SU-DHL-6 (cell line): ENCODE data around the gene PACS2.

ENCODE experiments used
- H2AFZ ChIP-seq: fragments of 200-600 bp; sonication (generic); 2 replicates; pipeline ENCODE4 v1.6.1; 2014; ENCODE audit warnings: low read depth, mild to moderate bottlenecking, moderate library complexity, mixed read lengths, antibody characterized with exemption, low read length; ENCODE audit not compliant: severe bottlenecking
- H3F3A ChIP-seq: fragments of 200-600 bp; shearing (Covaris generic); 2 replicates; pipeline ENCODE4 v1.6.0; 2016; ENCODE audit warnings: antibody characterized with exemption, mild to moderate bottlenecking; ENCODE audit not compliant: insufficient read depth
- H3K27ac ChIP-seq: fragments of 200-600 bp; sonication (generic); 2 replicates; pipeline ENCODE4 v1.5.1; 2016; ENCODE audit warnings: low read depth, mild to moderate bottlenecking, low read length, moderate library complexity, mixed read lengths
- H3K27me3 ChIP-seq: fragments of 200-600 bp; sonication (generic), shearing (Covaris generic); 2 replicates; pipeline ENCODE4 v1.6.0; 2014; ENCODE audit warnings: mild to moderate bottlenecking, low read length
- H3K36me3 ChIP-seq: fragments of 200-600 bp; sonication (generic); 2 replicates; pipeline ENCODE4 v1.6.1; 2014; ENCODE audit warnings: mild to moderate bottlenecking, low read length, mixed read lengths
- H3K4me2 ChIP-seq: fragments of 300-600, 200-600 bp; shearing (Covaris generic), sonication (generic); 2 replicates; pipeline ENCODE4 v1.6.0; 2014; ENCODE audit warnings: low read length, low read depth, mild to moderate bottlenecking; ENCODE audit not compliant: poor library complexity, severe bottlenecking
- H3K4me3 ChIP-seq: fragments of 200-600 bp; sonication (generic); 2 replicates; pipeline ENCODE4 v1.5.1; 2014; ENCODE audit warnings: antibody characterized with exemption, low read length, mild to moderate bottlenecking, mixed read lengths; ENCODE audit not compliant: insufficient read depth, poor library complexity, severe bottlenecking
- H3K79me2 ChIP-seq: fragments of 200-600 bp; sonication (generic); 2 replicates; pipeline ENCODE4 v1.6.1; 2014; ENCODE audit warnings: mild to moderate bottlenecking, low read length, moderate library complexity; ENCODE audit not compliant: insufficient read depth
- H3K9ac ChIP-seq: fragments of 200-600 bp; sonication (generic); 2 replicates; pipeline ENCODE4 v1.7.0; 2014; ENCODE audit warnings: mild to moderate bottlenecking, low read length
- H3K9me2 ChIP-seq: fragments of 200-600 bp; sonication (generic); replicated peaks from 2 replicates; pipeline ENCODE4 v1.6.1; 2014; ENCODE audit warnings: low read length; ENCODE audit not compliant: insufficient read depth
- H3K9me3 ChIP-seq: fragments of 200-600 bp; sonication (generic); 2 replicates; pipeline ENCODE4 v1.6.1; 2014; ENCODE audit warnings: low read length, mixed read lengths; ENCODE audit not compliant: insufficient read depth
- H4K20me1 ChIP-seq: fragments of 200-600 bp; sonication (generic); 2 replicates; pipeline ENCODE4 v1.6.1; 2014; ENCODE audit warnings: low read depth, mild to moderate bottlenecking, antibody characterized with exemption, low read length, moderate library complexity, mixed read lengths
- CTCF ChIP-seq: fragments of 200-600 bp; sonication (generic); IDR thresholded peaks from one replicate; pipeline ENCODE4 v1.5.1; 2017; ENCODE audit warnings: antibody characterized with exemption, mild to moderate bottlenecking, low read length, moderate library complexity; ENCODE audit not compliant: insufficient read depth, poor library complexity, severe bottlenecking
- EZH2phosphoT487 ChIP-seq: fragments of 200-600 bp; sonication (generic), shearing (Covaris generic); conservative IDR thresholded peaks from 2 replicates; pipeline ENCODE4 v1.6.1; 2018; ENCODE audit warnings: mild to moderate bottlenecking, antibody characterized with exemption, low read length, moderate library complexity, mixed read lengths

PACS2 gene

GRCh38 chr14:105430042-105430441, 115.5 kb downstream of the PACS2 start:
- H2AFZ ChIP-seq = no peak overlapping the region
- H3K9me3 ChIP-seq = no peaks in the 10 kb centered on the region; the same call in 1 of the 2 replicates
- H3K79me2 ChIP-seq = peaks cover 93% of the 10 kb centered on the region
- H4K20me1 ChIP-seq = peaks cover 8% of the 10 kb centered on the region; the same call in 1 of the 2 replicates
- H3K36me3 ChIP-seq = peaks cover 8% of the 10 kb centered on the region
- no peak overlapping the region for H3K9ac ChIP-seq
- TF ChIP-seq EZH2phosphoT487 (no peak), CTCF (no peak)
- H3K27ac ChIP-seq = no peak overlapping the region
- no peaks in the 10 kb centered on the region for H3K27me3 ChIP-seq
- no peaks in the 10 kb centered on the region for H3K9me2 ChIP-seq
- no peak overlapping the region for H3K4me3 ChIP-seq
- no peak overlapping the region for H3K4me2 ChIP-seq
- H3F3A ChIP-seq = 0 out of 2 replicates have a peak, but pooled peaks cover under 1% of the 10 kb centered on the region

- Histone ChIP-seq H3K27ac (no peak overlapping the region), H4K20me1 (peaks cover 8% of the 10 kb centered on the region; the same call in 1 of the 2 replicates), H3K36me3 (peaks cover 11% of the 10 kb centered on the region), H3F3A (peaks cover 6% of the 10 kb centered on the region; the same call in 1 of the 2 replicates), H3K9me3 (peaks cover 2% of the 10 kb centered on the region; the same call in 1 of the 2 replicates), H3K9ac (no peak overlapping the region), H2AFZ (no peak overlapping the region), H3K9me2 (no peaks in the 10 kb centered on the region), H3K79me2 (peaks cover 93% of the 10 kb centered on the region), H3K4me2 (no peak overlapping the region), H3K27me3 (no peaks in the 10 kb centered on the region), H3K4me3 (no peak overlapping the region)
- TF ChIP-seq EZH2phosphoT487 (no peak), CTCF (no peak)
Observed at GRCh38 chr14:105430565-105430964, 116.0 kb downstream of the PACS2 start.

GRCh38 chr14:105431256-105431655, 116.7 kb downstream of the PACS2 start:
- no peak overlapping the region for H3K9ac ChIP-seq
- H3K27ac ChIP-seq = no peak overlapping the region
- no peak overlapping the region for H3K4me3 ChIP-seq
- H3K36me3 ChIP-seq = peaks cover 14% of the 10 kb centered on the region
- no peaks in the 10 kb centered on the region for H3K9me2 ChIP-seq
- H2AFZ ChIP-seq = no peak overlapping the region
- peaks cover 93% of the 10 kb centered on the region for H3K79me2 ChIP-seq
- peaks cover 8% of the 10 kb centered on the region; the same call in 1 of the 2 replicates for H4K20me1 ChIP-seq
- TF ChIP-seq CTCF (no peak), EZH2phosphoT487 (no peak)
- peaks cover 11% of the 10 kb centered on the region for H3F3A ChIP-seq
- H3K9me3 ChIP-seq = peaks cover 5% of the 10 kb centered on the region; the same call in 1 of the 2 replicates
- no peak overlapping the region for H3K4me2 ChIP-seq
- H3K27me3 ChIP-seq = no peaks in the 10 kb centered on the region

GRCh38 chr14:105432657-105433056, 118.1 kb downstream of the PACS2 start:
- TF ChIP-seq CTCF (no peak), EZH2phosphoT487 (no peak)
- no peaks in the 10 kb centered on the region for H3K9me2 ChIP-seq
- no peak overlapping the region for H3K9ac ChIP-seq
- no peak overlapping the region for H3K4me3 ChIP-seq
- H3K27ac ChIP-seq = no peak overlapping the region
- H3K4me2 ChIP-seq = no peak overlapping the region
- H4K20me1 ChIP-seq = peaks cover 8% of the 10 kb centered on the region; the same call in 1 of the 2 replicates
- H3F3A ChIP-seq = peaks cover 16% of the 10 kb centered on the region
- H2AFZ ChIP-seq = no peak overlapping the region
- no peaks in the 10 kb centered on the region for H3K27me3 ChIP-seq
- H3K79me2 ChIP-seq = peaks cover 93% of the 10 kb centered on the region
- H3K9me3 ChIP-seq = peaks cover 10% of the 10 kb centered on the region; the same call in 1 of the 2 replicates
- H3K36me3 ChIP-seq = peaks cover 14% of the 10 kb centered on the region
